Smooth muscle cell (in vitro differentiated cells): Measurements from ENCODE around the gene MGAT1. TPM values are rescaled to one million over a fixed set of nuclear protein-coding genes. Genes with fewer than 3 reads are reported as not detected.

ENCODE experiments used
- DNase-seq: peaks from one replicate; lab custom pipeline; 2025; ENCODE audit not compliant: unreplicated experiment; lab: John Stamatoyannopoulos, UW
- H2AFZ ChIP-seq: fragments of 200-600 bp; sonication (generic); 2 replicates; pipeline ENCODE4 v1.6.0; 2016; ENCODE audit warnings: antibody characterized with exemption, low read depth, mild to moderate bottlenecking
- H3F3A ChIP-seq: fragments of 200-600 bp; sonication (generic); 2 replicates; pipeline ENCODE4 v1.6.0; 2017; ENCODE audit warnings: antibody characterized with exemption, low read depth
- H3K27ac ChIP-seq: fragments of 200-600 bp; sonication (generic); 2 replicates; pipeline ENCODE4 v1.5.1; 2016; ENCODE audit warnings: low read depth, mild to moderate bottlenecking
- H3K27me3 ChIP-seq: fragments of 200-600 bp; sonication (generic); 2 replicates; pipeline ENCODE4 v1.6.1; 2016; ENCODE audit warnings: low read depth, mild to moderate bottlenecking
- H3K36me3 ChIP-seq: fragments of 200-600 bp; sonication (generic); 2 replicates; pipeline ENCODE4 v1.5.1; 2016; ENCODE audit warnings: low read depth
- H3K4me1 ChIP-seq: fragments of 200-600 bp; sonication (generic); 2 replicates; pipeline ENCODE4 v1.5.1; 2016; ENCODE audit warnings: low read depth
- H3K4me2 ChIP-seq: fragments of 200-600 bp; sonication (generic); 2 replicates; pipeline ENCODE4 v1.6.0; 2016; ENCODE audit warnings: mild to moderate bottlenecking
- H3K4me3 ChIP-seq: fragments of 200-600 bp; sonication (generic); 2 replicates; pipeline ENCODE4 v1.5.1; 2016; ENCODE audit warnings: mild to moderate bottlenecking
- H3K79me2 ChIP-seq: fragments of 200-600 bp; sonication (generic); 2 replicates; pipeline ENCODE4 v1.6.0; 2016; ENCODE audit warnings: low read depth, mild to moderate bottlenecking
- H3K9ac ChIP-seq: fragments of 200-600 bp; sonication (generic); 2 replicates; pipeline ENCODE4 v1.6.0; 2016; ENCODE audit warnings: low read depth
- H3K9me3 ChIP-seq: fragments of 200-600 bp; sonication (generic); replicated peaks from 2 replicates; pipeline ENCODE4 v1.5.1; 2016; ENCODE audit warnings: low read depth
- H4K20me1 ChIP-seq: fragments of 200-600 bp; sonication (generic); 2 replicates; pipeline ENCODE4 v1.6.0; 2016; ENCODE audit warnings: low read depth
- CTCF ChIP-seq: fragments of 200-600 bp; sonication (generic); IDR thresholded peaks from 2 replicates; pipeline ENCODE4 v1.5.1; 2017; ENCODE audit warnings: borderline replicate concordance, mild to moderate bottlenecking, antibody characterized with exemption; ENCODE audit not compliant: insufficient read depth, poor library complexity, severe bottlenecking
- WGBS: methylation state at CpG from one replicate; pipeline ENCODE4 v1.1.7; 2016; ENCODE audit warnings: low lambda C conversion rate; 5-methylcytosine and 5-hydroxymethylcytosine counted together
- polyA plus RNA-seq: library from polyadenylated mRNA; unstranded; fragments of >200 nt; fragmentation: Nextera tagmentation; extraction: Ambion mirVana; gene quantifications from 2 replicates; pipeline ENCODE4 v1.2.1, GENCODE V29; 2016
- total RNA-seq: library from RNA; depleted of rRNA; stranded (reverse); fragments of >200 nt; gene quantifications from 2 replicates; pipeline ENCODE4 v1.2.3, GENCODE V29; 2014

Gene MGAT1
- total and polyA plus RNA-seq, 2 experiments from 2014 or later: 128 to 161 TPM

DNA sequence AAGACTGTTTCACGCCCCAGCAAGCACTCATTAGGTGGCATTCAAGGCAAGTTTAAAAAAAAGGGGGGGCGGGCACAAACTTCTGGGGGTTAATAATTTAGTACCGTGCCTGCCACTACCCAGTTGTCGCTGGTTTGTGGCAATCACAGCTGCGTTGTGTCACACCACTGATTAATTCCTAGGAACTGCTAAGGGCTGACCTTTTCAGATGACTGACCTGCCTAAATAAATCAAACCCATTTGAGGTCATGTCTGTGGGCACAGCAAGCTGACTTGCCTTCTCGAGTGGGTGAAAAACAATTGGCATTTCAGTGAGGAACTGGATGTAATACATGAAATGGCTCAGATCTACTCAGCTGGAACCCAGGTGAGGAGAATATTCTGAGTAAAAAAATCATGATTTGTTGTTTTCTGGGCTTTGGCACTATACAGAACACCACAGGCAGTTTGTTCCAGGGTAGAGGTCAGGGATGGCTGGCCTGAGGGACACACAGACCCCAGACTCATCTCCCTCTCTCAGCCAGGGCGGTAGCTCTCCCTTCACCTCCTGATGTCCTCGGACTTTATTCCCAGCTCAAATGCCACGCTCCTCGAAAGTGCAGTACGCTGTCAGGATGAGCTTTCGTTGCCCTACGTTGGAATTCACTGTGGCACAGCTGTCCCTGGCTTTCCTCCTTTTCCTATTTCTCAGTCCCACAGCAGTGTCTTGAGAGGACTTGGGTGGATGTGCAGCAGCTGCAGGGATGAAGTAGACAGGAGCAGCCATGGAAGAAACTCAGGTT, 15.5 kb upstream of the MGAT1 start:
- Histone ChIP-seq H3K9me3 (no peaks in the 10 kb centered on the region), H4K20me1 (no peaks in the 10 kb centered on the region), H3K79me2 (no peaks in the 10 kb centered on the region), H3K4me3 (no peak overlapping the region), H3K4me1 (peaks cover 10% of the 10 kb centered on the region), H2AFZ (no peak overlapping the region), H3K9ac (no peak overlapping the region), H3K27me3 (no peaks in the 10 kb centered on the region), H3K36me3 (no peaks in the 10 kb centered on the region), H3K27ac (no peak overlapping the region), H3K4me2 (no peak overlapping the region), H3F3A (no peaks in the 10 kb centered on the region)
- DNase-seq: no peak
- no peak for TF ChIP-seq CTCF
- WGBS: 84% methylated on average over 13 of the region's 13 CpGs

- Histone ChIP-seq H3K27me3 (no peaks in the 10 kb centered on the region), H2AFZ (peak overlapping the region; percentile 56), H3K9me3 (no peaks in the 10 kb centered on the region), H3K9ac (no peak overlapping the region), H3K4me2 (peak overlapping the region; percentile 40), H3F3A (no peaks in the 10 kb centered on the region), H4K20me1 (no peaks in the 10 kb centered on the region), H3K36me3 (no peaks in the 10 kb centered on the region), H3K27ac (peak overlapping the region; percentile 21), H3K4me1 (peaks cover 10% of the 10 kb centered on the region), H3K79me2 (no peaks in the 10 kb centered on the region), H3K4me3 (no peak overlapping the region)
- TF ChIP-seq CTCF: no peak
- no peak for DNase-seq
- 61% methylated on average over 13 of the region's 13 CpGs for WGBS
These were observed 14.3 kb upstream of the MGAT1 start for GRCh38 chr5:180816608-180817534.

GRCh38 chr5:180815293-180815917, 12.8 kb upstream of the MGAT1 start:
- no peaks in the 10 kb centered on the region for H3K36me3 ChIP-seq
- H3K27me3 ChIP-seq: no peaks in the 10 kb centered on the region
- 81% methylated on average over 9 of the region's 9 CpGs for WGBS
- H3K4me2 ChIP-seq: no peak overlapping the region
- no peak overlapping the region for H2AFZ ChIP-seq
- TF ChIP-seq CTCF: no peak
- H3K9ac ChIP-seq: no peak overlapping the region
- no peak overlapping the region for H3K27ac ChIP-seq
- no peaks in the 10 kb centered on the region for H4K20me1 ChIP-seq
- no peaks in the 10 kb centered on the region for H3K9me3 ChIP-seq
- H3K79me2 ChIP-seq: no peaks in the 10 kb centered on the region
- no peaks in the 10 kb centered on the region for H3F3A ChIP-seq
- H3K4me1 ChIP-seq: peaks cover 19% of the 10 kb centered on the region
- no peak for DNase-seq
- H3K4me3 ChIP-seq: no peak overlapping the region
